ENCODE data around the gene CHKB. TPM values are rescaled to one million over a fixed set of nuclear protein-coding genes. Genes with fewer than 3 reads are reported as not detected.

The CHKB gene
- total and polyA plus RNA-seq, 2 of the 8 experiments (the other 6 are each of a cell fraction or from before 2014, with no cell fraction given), result 27.9 to 42.2 TPM

DNA sequence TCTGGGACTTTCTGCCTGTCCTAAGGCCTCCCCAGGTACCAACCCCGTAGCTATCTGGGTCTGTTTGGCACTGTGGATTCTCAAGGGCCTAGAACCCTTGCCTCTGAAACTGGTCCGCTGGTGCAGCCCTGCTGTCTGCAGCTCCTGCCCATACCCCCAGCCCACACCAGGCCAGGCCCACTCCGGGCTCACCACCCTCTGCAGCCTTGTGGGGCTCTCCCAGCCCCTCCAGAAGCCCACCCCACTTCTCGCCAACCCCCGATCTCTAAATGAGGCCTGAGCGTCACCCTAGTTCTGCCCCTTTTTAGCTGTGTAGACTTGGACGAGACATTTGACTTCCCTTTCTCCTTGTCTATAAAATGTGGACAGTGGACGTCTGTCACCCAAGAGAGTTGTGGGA lies 32.3 kb downstream of the CHKB start (continued):
- TF ChIP-seq, protein P1, sequence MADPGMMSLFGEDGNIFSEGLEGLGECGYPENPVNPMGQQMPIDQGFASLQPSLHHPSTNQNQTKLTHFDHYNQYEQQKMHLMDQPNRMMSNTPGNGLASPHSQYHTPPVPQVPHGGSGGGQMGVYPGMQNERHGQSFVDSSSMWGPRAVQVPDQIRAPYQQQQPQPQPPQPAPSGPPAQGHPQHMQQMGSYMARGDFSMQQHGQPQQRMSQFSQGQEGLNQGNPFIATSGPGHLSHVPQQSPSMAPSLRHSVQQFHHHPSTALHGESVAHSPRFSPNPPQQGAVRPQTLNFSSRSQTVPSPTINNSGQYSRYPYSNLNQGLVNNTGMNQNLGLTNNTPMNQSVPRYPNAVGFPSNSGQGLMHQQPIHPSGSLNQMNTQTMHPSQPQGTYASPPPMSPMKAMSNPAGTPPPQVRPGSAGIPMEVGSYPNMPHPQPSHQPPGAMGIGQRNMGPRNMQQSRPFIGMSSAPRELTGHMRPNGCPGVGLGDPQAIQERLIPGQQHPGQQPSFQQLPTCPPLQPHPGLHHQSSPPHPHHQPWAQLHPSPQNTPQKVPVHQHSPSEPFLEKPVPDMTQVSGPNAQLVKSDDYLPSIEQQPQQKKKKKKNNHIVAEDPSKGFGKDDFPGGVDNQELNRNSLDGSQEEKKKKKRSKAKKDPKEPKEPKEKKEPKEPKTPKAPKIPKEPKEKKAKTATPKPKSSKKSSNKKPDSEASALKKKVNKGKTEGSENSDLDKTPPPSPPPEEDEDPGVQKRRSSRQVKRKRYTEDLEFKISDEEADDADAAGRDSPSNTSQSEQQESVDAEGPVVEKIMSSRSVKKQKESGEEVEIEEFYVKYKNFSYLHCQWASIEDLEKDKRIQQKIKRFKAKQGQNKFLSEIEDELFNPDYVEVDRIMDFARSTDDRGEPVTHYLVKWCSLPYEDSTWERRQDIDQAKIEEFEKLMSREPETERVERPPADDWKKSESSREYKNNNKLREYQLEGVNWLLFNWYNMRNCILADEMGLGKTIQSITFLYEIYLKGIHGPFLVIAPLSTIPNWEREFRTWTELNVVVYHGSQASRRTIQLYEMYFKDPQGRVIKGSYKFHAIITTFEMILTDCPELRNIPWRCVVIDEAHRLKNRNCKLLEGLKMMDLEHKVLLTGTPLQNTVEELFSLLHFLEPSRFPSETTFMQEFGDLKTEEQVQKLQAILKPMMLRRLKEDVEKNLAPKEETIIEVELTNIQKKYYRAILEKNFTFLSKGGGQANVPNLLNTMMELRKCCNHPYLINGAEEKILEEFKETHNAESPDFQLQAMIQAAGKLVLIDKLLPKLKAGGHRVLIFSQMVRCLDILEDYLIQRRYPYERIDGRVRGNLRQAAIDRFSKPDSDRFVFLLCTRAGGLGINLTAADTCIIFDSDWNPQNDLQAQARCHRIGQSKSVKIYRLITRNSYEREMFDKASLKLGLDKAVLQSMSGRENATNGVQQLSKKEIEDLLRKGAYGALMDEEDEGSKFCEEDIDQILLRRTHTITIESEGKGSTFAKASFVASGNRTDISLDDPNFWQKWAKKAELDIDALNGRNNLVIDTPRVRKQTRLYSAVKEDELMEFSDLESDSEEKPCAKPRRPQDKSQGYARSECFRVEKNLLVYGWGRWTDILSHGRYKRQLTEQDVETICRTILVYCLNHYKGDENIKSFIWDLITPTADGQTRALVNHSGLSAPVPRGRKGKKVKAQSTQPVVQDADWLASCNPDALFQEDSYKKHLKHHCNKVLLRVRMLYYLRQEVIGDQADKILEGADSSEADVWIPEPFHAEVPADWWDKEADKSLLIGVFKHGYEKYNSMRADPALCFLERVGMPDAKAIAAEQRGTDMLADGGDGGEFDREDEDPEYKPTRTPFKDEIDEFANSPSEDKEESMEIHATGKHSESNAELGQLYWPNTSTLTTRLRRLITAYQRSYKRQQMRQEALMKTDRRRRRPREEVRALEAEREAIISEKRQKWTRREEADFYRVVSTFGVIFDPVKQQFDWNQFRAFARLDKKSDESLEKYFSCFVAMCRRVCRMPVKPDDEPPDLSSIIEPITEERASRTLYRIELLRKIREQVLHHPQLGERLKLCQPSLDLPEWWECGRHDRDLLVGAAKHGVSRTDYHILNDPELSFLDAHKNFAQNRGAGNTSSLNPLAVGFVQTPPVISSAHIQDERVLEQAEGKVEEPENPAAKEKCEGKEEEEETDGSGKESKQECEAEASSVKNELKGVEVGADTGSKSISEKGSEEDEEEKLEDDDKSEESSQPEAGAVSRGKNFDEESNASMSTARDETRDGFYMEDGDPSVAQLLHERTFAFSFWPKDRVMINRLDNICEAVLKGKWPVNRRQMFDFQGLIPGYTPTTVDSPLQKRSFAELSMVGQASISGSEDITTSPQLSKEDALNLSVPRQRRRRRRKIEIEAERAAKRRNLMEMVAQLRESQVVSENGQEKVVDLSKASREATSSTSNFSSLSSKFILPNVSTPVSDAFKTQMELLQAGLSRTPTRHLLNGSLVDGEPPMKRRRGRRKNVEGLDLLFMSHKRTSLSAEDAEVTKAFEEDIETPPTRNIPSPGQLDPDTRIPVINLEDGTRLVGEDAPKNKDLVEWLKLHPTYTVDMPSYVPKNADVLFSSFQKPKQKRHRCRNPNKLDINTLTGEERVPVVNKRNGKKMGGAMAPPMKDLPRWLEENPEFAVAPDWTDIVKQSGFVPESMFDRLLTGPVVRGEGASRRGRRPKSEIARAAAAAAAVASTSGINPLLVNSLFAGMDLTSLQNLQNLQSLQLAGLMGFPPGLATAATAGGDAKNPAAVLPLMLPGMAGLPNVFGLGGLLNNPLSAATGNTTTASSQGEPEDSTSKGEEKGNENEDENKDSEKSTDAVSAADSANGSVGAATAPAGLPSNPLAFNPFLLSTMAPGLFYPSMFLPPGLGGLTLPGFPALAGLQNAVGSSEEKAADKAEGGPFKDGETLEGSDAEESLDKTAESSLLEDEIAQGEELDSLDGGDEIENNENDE (IDR thresholded peaks at IDR 0.05; ENCODE audit: insufficient replicate concordance, low read length), result no peak
- TF ChIP-seq RXRA (IDR thresholded peaks at IDR 0.05; ENCODE audit: insufficient read depth, low read depth, low read length) (no peak), SIRT6 (IDR thresholded peaks at IDR 0.05; ENCODE audit: low read length) (no peak), TAF7 (optimal IDR thresholded peaks at IDR 0.05; ENCODE audit: borderline replicate concordance, low read depth, low read length) (no peak), SAP30 (IDR thresholded peaks at IDR 0.05; ENCODE audit: insufficient read depth, insufficient replicate concordance, low read length) (no peak), EGR1 (IDR thresholded peaks at IDR 0.05; ENCODE audit: borderline replicate concordance, low read depth, low read length) (no peak), BRCA1 (IDR thresholded peaks at IDR 0.05; ENCODE audit: low read depth, low read length) (no peak), SIX5 (IDR thresholded peaks at IDR 0.05; ENCODE audit: low read depth, low read length) (no peak), ASH2L (IDR thresholded peaks at IDR 0.05; ENCODE audit: low read length) (no peak), SUZ12 (IDR thresholded peaks at IDR 0.05; ENCODE audit: low read length) (no peak), TEAD4 (IDR thresholded peaks at IDR 0.05; ENCODE audit: low read depth, low read length) (no peak)
- TF ChIP-seq, protein P2, sequence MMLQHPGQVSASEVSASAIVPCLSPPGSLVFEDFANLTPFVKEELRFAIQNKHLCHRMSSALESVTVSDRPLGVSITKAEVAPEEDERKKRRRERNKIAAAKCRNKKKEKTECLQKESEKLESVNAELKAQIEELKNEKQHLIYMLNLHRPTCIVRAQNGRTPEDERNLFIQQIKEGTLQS (IDR thresholded peaks at IDR 0.05; ENCODE audit: insufficient read depth, low read depth, low read length), result no peak
